ENCODE data around the gene ORAI1.

The ORAI1 gene

DNA sequence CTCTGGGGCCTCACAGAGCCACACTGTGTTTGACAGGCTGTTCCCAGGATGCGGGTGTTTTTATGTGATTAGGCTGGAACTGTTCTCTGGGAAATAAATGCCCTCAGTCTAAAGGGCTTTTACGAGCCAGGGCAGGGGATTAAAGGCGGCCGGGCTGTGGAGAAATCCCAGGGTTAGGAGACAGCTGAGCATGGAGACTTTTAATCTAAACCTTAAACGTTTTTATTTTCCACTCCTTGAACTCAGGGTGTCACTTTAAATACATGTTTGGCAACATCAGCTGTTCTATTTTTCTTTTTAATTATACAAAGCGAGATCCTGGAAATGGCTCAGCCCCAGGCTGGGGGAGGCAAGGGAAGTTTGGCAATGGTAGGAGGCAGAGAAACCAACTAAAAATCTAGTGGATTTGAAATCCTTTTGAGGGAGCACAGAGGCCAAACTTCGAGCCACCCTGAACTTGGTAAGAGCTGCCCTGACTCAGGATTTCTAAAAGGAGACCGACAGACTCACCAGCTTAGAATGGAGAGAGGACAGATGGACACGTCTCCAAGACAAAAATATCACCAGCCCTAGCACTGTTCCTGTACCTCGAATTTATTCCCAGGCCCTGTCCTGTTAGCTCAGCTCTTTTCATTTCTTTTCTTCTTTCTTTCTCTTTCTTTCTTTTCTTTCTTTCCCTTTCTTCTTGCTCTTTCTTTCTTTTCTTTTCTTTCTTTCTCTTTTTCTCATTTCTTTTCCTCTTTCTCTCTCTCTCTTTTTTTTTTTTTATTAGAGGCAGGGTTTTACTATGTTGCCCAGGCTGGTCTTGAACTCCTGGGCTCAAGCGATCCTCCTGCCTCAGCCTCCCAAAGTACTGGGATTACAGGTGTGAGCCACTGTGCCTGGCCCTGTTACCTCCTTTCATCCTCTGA is 15.8 kb upstream of the ORAI1 start:
- Histone ChIP-seq H3K36me3 (ENCODE audit: insufficient read depth, low read length) (no peaks in the 10 kb centered on the region), H3K27me3 (ENCODE audit: control insufficient read depth in 1 of 2, insufficient read depth in 2 of 2, low read length in 2 of 2) (no peaks in the 10 kb centered on the region), H3K9me3 (ENCODE audit: low read length) (no peaks in the 10 kb centered on the region), H3K9ac (ENCODE audit: low read length) (peak overlapping the region; percentile 1), H3K27ac (ENCODE audit: low read depth, low read length) (peak overlapping the region; percentile 59), H3K4me3 (ENCODE audit: low read depth in 1 of 2, low read length in 2 of 2) (peak overlapping the region in 1 of 2 donors; percentile 5), H3K4me1 (ENCODE audit: insufficient read depth, low read length) (peaks cover 23% of the 10 kb centered on the region)

DNA sequence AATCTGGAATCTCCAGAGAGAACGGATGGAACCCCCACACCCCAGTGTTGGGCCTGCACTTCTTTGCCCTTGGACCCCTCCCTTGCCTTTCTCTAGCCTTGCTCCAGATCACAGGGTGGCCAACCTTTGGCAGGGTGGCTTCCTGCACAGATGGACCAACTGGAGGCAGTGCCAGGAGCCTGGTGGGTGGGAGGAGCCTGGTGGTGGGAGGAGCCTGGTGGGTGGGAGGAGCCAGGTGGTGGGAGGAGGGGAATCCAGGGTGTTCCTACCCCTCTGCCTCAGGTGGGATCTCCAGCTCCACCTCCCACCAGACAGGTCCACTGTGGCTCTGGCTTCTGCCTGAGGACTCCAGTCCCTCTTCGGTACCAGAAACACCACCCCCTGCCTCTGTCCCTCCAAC is 15.0 kb upstream of the ORAI1 start:
- H3K27me3 ChIP-seq (ENCODE audit: control insufficient read depth in 1 of 2, insufficient read depth in 2 of 2, low read length in 2 of 2): no peaks in the 10 kb centered on the region
- no peaks in the 10 kb centered on the region for H3K9me3 ChIP-seq (ENCODE audit: low read length)
- peak overlapping the region; percentile 59 for H3K27ac ChIP-seq (ENCODE audit: low read depth, low read length)
- H3K4me3 ChIP-seq (ENCODE audit: low read depth in 1 of 2, low read length in 2 of 2): no peak overlapping the region
- no peaks in the 10 kb centered on the region for H3K36me3 ChIP-seq (ENCODE audit: insufficient read depth, low read length)
- no peak overlapping the region for H3K9ac ChIP-seq (ENCODE audit: low read length)
- peaks cover 23% of the 10 kb centered on the region for H3K4me1 ChIP-seq (ENCODE audit: insufficient read depth, low read length)

DNA sequence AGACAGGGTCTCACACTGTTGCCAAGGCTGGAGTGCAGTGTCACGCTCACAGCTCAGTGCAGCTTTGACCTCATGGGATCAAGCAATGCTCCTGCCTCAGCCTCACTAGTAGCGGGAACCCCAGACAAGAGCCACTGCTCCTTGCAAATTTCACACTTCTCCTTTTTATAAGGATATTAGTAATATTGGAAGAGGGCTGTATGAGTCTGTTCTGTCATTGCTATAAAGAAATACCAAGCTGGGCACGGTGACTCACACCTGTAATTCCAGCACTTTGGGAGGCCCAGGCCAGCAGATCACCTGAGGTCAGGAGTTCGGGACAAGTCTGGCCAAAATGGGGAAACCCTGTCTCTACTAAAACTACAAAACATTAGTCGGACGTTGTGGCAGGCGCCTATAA is 12.9 kb upstream of the ORAI1 start:
- peaks cover 23% of the 10 kb centered on the region for H3K4me1 ChIP-seq (ENCODE audit: insufficient read depth, low read length)
- no peak overlapping the region for H3K4me3 ChIP-seq (ENCODE audit: low read depth in 1 of 2, low read length in 2 of 2)
- no peaks in the 10 kb centered on the region for H3K36me3 ChIP-seq (ENCODE audit: insufficient read depth, low read length)
- no peak overlapping the region for H3K27ac ChIP-seq (ENCODE audit: low read depth, low read length)
- H3K27me3 ChIP-seq (ENCODE audit: control insufficient read depth in 1 of 2, insufficient read depth in 2 of 2, low read length in 2 of 2): no peaks in the 10 kb centered on the region
- no peak overlapping the region for H3K9ac ChIP-seq (ENCODE audit: low read length)
- no peaks in the 10 kb centered on the region for H3K9me3 ChIP-seq (ENCODE audit: low read length)

DNA sequence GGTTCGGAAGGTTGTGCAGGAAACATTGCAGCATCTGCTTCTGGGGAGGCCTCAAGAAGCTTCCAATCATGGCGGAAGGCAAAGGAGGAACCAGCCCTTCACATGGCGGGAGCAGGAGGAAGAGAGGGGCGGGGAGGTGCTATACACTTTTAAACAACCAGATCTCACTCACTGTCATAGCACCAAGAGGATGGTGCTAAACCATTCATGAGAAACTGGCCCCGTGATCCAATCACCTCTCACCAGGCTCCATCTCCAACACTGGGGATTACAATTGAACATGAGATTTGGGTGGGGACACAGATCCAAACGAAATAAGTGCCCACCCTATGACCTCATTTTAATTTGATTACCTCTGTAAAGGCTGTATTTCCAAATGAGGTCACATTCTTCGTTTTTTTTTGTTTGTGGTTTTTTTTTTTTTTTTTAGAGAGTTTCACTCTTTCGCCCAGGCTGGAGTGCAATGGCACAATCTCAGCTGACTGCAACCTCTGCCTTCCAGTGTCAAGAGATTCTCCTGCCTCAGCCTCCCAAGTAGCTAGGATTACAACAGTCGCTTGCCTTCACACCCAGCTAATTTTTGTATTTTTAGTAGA is 11.4 kb upstream of the ORAI1 start:
- Histone ChIP-seq H3K4me3 (ENCODE audit: low read depth in 1 of 2, low read length in 2 of 2) (no peak overlapping the region), H3K36me3 (ENCODE audit: insufficient read depth, low read length) (no peaks in the 10 kb centered on the region)

DNA sequence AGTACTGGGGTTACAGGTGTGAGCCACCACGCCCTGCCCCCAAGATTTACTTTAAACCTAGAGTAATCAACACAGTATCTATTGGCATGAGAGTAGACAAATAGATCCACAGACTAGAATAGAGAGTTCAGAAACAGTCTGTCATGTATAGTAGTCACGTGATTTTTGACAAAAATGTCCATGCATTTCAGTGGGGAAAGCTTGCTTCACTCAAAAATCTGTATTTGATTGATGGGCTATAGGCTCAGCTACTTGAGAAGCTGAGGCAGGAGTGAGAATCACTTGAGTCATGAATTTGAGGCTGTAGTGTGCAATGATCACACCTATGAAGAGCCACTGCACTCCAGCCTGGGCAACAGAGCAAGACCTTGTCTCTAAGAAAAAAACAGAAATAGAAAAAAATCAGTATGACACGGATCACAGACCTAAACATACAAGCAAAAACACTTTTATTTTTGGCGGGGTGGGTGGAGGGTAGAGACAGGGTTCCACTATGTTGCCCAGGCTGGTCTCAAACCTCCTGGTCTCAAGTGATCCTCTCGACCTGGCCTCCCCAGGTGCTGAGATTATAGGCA is 7.6 kb upstream of the ORAI1 start:
- no peak overlapping the region for H3K4me3 ChIP-seq (ENCODE audit: low read depth in 1 of 2, low read length in 2 of 2)
- H3K27ac ChIP-seq (ENCODE audit: low read depth, low read length): no peak overlapping the region
- H3K4me1 ChIP-seq (ENCODE audit: insufficient read depth, low read length): no peaks in the 10 kb centered on the region
- H3K36me3 ChIP-seq (ENCODE audit: insufficient read depth, low read length): no peaks in the 10 kb centered on the region
- no peak overlapping the region for H3K9ac ChIP-seq (ENCODE audit: low read length)
- H3K9me3 ChIP-seq (ENCODE audit: low read length): no peaks in the 10 kb centered on the region
- H3K27me3 ChIP-seq (ENCODE audit: control insufficient read depth in 1 of 2, insufficient read depth in 2 of 2, low read length in 2 of 2): no peaks in the 10 kb centered on the region

More for the DNA sequence above, 11.4 kb upstream of the ORAI1 start:
- Histone ChIP-seq H3K27me3 (ENCODE audit: control insufficient read depth in 1 of 2, insufficient read depth in 2 of 2, low read length in 2 of 2) (no peaks in the 10 kb centered on the region), H3K4me1 (ENCODE audit: insufficient read depth, low read length) (peaks cover 22% of the 10 kb centered on the region), H3K9ac (ENCODE audit: low read length) (no peak overlapping the region), H3K27ac (ENCODE audit: low read depth, low read length) (no peak overlapping the region), H3K9me3 (ENCODE audit: low read length) (no peaks in the 10 kb centered on the region)

DNA sequence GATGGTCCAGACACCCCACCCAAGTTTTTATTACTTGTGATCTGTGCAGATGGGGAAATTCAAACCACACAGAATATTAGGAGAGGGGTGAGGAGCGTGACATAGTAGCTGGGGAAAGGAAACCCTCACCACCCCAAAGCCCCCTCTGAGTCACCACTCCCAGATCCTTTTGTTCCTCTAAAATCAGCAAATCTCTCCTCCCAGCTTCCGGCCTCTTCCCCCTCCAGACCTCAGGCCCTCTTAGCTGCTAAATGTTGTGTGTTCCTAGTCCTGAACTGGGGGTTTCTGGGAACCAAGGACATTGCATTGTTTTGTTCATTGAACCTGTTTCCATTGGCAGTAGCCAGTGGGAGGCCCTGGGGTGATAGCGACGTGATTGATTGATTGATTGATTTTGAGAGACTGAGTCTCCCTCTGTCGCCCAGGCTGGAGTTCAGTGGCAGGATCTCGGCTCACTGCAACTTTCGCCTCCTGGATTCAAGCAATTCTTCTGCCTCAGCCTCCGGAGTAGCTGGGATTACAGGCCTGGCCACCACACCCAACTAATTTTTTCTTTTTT is 5.9 kb upstream of the ORAI1 start:
- Histone ChIP-seq H3K9ac (ENCODE audit: low read length) (no peak overlapping the region), H3K27ac (ENCODE audit: low read depth, low read length) (no peak overlapping the region), H3K36me3 (ENCODE audit: insufficient read depth, low read length) (no peaks in the 10 kb centered on the region), H3K27me3 (ENCODE audit: control insufficient read depth in 1 of 2, insufficient read depth in 2 of 2, low read length in 2 of 2) (no peaks in the 10 kb centered on the region), H3K4me3 (ENCODE audit: low read depth in 1 of 2, low read length in 2 of 2) (no peak overlapping the region), H3K4me1 (ENCODE audit: insufficient read depth, low read length) (peaks cover 3% of the 10 kb centered on the region), H3K9me3 (ENCODE audit: low read length) (no peaks in the 10 kb centered on the region)

DNA sequence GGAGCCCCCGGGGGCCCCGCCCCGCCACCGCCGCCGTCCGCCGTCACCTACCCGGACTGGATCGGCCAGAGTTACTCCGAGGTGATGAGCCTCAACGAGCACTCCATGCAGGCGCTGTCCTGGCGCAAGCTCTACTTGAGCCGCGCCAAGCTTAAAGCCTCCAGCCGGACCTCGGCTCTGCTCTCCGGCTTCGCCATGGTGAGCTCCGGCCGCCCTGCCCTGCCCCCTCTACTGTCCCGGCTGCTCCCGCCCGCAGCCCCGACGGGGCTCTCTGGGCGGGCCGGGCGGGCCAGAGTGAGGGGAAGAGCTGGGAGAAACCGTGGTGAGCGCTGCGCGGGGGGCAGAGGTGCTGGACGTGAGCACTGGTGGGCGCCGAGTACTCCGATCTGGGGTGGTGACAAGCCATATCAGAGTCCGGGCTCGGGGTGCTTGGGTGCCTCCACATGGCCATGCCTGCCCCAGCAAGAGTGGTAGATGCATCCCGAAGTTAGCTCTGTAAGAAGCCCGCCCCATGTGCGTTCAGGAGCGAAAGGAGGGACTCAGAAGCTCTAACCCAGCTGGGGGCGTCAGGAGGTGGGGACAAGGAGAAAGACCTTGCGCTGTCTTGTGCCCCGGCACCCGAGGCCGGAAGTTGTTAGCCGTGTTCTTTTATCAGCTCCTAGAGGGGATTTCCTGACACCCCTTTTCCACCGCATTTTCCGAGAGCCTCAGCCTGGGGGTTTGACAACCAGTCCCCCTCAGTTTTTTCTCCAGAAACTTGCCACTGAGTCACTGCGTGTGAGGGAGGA is 717 bp downstream of the ORAI1 start:
- Histone ChIP-seq H3K36me3 (ENCODE audit: insufficient read depth, low read length) (no peaks in the 10 kb centered on the region), H3K4me1 (ENCODE audit: insufficient read depth, low read length) (peaks cover 22% of the 10 kb centered on the region), H3K4me3 (ENCODE audit: low read depth in 1 of 2, low read length in 2 of 2) (peak overlapping the region; percentile 66 to 80), H3K9me3 (ENCODE audit: low read length) (no peaks in the 10 kb centered on the region), H3K27ac (ENCODE audit: low read depth, low read length) (peak overlapping the region; percentile 88), H3K9ac (ENCODE audit: low read length) (no peak overlapping the region), H3K27me3 (ENCODE audit: control insufficient read depth in 1 of 2, insufficient read depth in 2 of 2, low read length in 2 of 2) (no peaks in the 10 kb centered on the region)

DNA sequence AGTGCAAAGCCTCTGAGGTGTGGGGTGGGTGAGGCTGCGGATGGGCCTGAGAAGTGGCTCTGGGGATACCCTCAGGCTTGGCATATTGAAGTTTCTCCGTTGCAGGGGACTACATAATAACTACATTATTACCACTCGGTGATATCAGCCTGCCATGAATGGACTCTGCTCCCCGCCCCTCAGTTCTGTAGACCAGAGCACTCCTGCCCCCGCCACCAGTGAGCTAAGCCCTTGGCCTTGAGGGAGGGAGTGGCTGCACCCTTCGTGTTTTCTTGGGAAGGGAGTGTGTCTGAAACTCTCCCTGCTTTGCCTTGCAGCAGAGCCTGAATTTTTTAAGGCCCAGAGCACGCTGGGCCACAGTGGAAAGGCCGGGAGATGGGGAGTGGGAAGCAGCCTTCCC is 1.7 kb downstream of the ORAI1 start:
- Histone ChIP-seq H3K27ac (ENCODE audit: low read depth, low read length) (no peak overlapping the region), H3K27me3 (ENCODE audit: control insufficient read depth in 1 of 2, insufficient read depth in 2 of 2, low read length in 2 of 2) (no peaks in the 10 kb centered on the region), H3K9me3 (ENCODE audit: low read length) (no peaks in the 10 kb centered on the region), H3K4me3 (ENCODE audit: low read depth in 1 of 2, low read length in 2 of 2) (peak overlapping the region in 1 of 2 donors; percentile 66), H3K9ac (ENCODE audit: low read length) (no peak overlapping the region), H3K36me3 (ENCODE audit: insufficient read depth, low read length) (no peaks in the 10 kb centered on the region), H3K4me1 (ENCODE audit: insufficient read depth, low read length) (peaks cover 32% of the 10 kb centered on the region)

DNA sequence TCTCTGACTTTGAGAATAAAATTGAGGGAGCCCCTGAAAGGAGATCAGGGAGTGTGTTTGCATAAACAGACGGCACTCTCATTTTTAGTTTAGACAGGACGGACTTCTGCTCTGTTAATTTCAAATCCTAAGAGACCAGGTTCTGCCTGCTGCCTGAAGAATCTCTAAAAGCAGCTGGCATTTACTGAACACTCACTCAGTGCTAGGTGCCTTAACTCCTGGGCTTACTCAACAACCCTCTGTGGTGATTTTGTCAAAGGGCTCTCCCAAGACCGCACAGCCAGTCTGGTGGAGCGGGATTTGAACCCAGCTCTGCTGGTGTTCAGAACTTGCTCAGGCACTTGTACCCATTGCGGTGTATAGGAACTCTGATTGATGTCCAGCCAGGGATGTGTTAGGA is 2.2 kb downstream of the ORAI1 start:
- peak overlapping the region in 1 of 2 donors; percentile 66 for H3K4me3 ChIP-seq (ENCODE audit: low read depth in 1 of 2, low read length in 2 of 2)
- peaks cover 35% of the 10 kb centered on the region for H3K4me1 ChIP-seq (ENCODE audit: insufficient read depth, low read length)
- no peaks in the 10 kb centered on the region for H3K9me3 ChIP-seq (ENCODE audit: low read length)
- H3K27me3 ChIP-seq (ENCODE audit: control insufficient read depth in 1 of 2, insufficient read depth in 2 of 2, low read length in 2 of 2): no peaks in the 10 kb centered on the region
- H3K9ac ChIP-seq (ENCODE audit: low read length): no peak overlapping the region
- H3K36me3 ChIP-seq (ENCODE audit: insufficient read depth, low read length): no peaks in the 10 kb centered on the region
- H3K27ac ChIP-seq (ENCODE audit: low read depth, low read length): peak overlapping the region; percentile 66

DNA sequence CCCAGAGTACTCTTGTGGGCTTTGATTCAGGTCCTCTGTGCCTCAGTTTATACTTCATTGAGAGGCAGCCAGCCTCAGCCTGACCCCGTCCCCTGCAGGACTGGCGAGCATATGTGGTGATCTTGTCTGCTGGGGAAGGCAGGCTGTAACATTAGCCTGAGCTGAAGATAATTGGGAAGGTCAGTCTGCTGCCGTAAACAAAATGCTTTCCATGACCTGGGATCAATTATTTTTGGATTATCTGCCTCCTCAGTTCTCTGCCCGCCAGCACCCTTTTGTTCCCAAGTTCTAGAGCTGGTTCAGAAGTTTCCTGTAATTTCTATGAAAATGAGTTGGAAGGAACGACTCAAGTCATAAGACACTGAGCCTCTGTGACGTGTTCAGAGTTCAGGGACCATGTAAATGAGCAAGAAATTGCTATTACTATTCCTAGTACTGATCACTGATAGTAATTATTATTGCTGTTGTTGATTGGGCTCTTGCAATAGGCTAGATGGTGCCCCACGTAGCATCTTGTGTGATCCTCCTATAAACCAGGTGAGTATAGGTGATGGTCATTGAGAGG is 4.5 kb downstream of the ORAI1 start:
- H3K4me1 ChIP-seq (ENCODE audit: insufficient read depth, low read length): peaks cover 32% of the 10 kb centered on the region
- H3K9ac ChIP-seq (ENCODE audit: low read length): no peak overlapping the region
- no peaks in the 10 kb centered on the region for H3K36me3 ChIP-seq (ENCODE audit: insufficient read depth, low read length)
- H3K27me3 ChIP-seq (ENCODE audit: control insufficient read depth in 1 of 2, insufficient read depth in 2 of 2, low read length in 2 of 2): no peaks in the 10 kb centered on the region
- H3K9me3 ChIP-seq (ENCODE audit: low read length): no peaks in the 10 kb centered on the region
- H3K4me3 ChIP-seq (ENCODE audit: low read depth in 1 of 2, low read length in 2 of 2): no peak overlapping the region
- H3K27ac ChIP-seq (ENCODE audit: low read depth, low read length): no peak overlapping the region
